Inflammatory macrophage (primary cell): ENCODE measurements around the gene GSS.
A peak's percentile ranks its signal among the peaks of the same experiment; 100 is the strongest.

Source experiments
- DNase-seq, 2 donors: peaks; one replicate each; pipeline ENCODE4 v3.0.0-alpha.2; 2020 to 2022
- total RNA-seq, 18 experiments: gene quantifications; one replicate each; lab custom pipeline; 2026; ENCODE audit warnings: mixed read lengths in 6 of 18, inconsistent platforms in 2 of 18; lab: John Stamatoyannopoulos, UW

Gene GSS
- 31.9 to 90.5 (median 64.6) reads per million in 18 experiments for total RNA-seq

- DNase-seq, result peak; percentile 95 to 97
These were observed at the start of gene GSS, which contains the start of gene MYH7B for GRCh38 chr20:34955231-34956040. Gene GSS, minus strand, starts transcription at chr20:34955806. Its CDS starts 3,954 bp downstream, at chr20:34951852. Gene MYH7B, plus strand, starts transcription at chr20:34955868. Its CDS starts 22,138 bp downstream, at chr20:34978006.

- no peak for DNase-seq
These were observed 49.3 kb upstream of the GSS start for GRCh38 chr20:35004749-35005462.

- DNase-seq, result no peak
These were observed 48.6 kb upstream of the GSS start for GRCh38 chr20:35004051-35004725.

GRCh38 chr20:35003211-35004031 is 47.8 kb upstream of the GSS start:
- no peak for DNase-seq

- no peak for DNase-seq
These were observed 47.0 kb upstream of the GSS start for GRCh38 chr20:35002426-35003210.

- DNase-seq, result no peak
These were observed 46.2 kb upstream of the GSS start for GRCh38 chr20:35001596-35002362.

GRCh38 chr20:35000922-35001595 is 45.5 kb upstream of the GSS start:
- DNase-seq, result no peak

GRCh38 chr20:35000311-35000921 is 44.8 kb upstream of the GSS start:
- DNase-seq, result no peak

- DNase-seq, result no peak
These were observed 44.2 kb upstream of the GSS start for GRCh38 chr20:34999782-35000181.

- DNase-seq, result no peak
These were observed 43.4 kb upstream of the GSS start for GRCh38 chr20:34999021-34999451.

GRCh38 chr20:34998331-34998950 is 42.8 kb upstream of the GSS start:
- no peak for DNase-seq

GRCh38 chr20:34997774-34998173 is 42.2 kb upstream of the GSS start:
- DNase-seq, result no peak

GRCh38 chr20:34997131-34997561 is 41.5 kb upstream of the GSS start:
- no peak for DNase-seq

- DNase-seq, result no peak
These were observed 40.8 kb upstream of the GSS start for GRCh38 chr20:34996243-34997028.

GRCh38 chr20:34995696-34996095 is 40.1 kb upstream of the GSS start:
- DNase-seq, result no peak

- DNase-seq, result no peak
These were observed 39.6 kb upstream of the GSS start for GRCh38 chr20:34995192-34995591.

GRCh38 chr20:34994509-34995131 is 39.0 kb upstream of the GSS start:
- DNase-seq, result no peak
